ENCODE data around the gene ACOXL. TPM values are rescaled to one million over a fixed set of nuclear protein-coding genes. Genes with fewer than 3 reads are reported as not detected.

Gene ACOXL
- total RNA-seq, 2 donors from 2014 or later = 11.7 to 12.3 TPM

- no peak for DNase-seq
- Mint-ChIP-seq H3K4me1 (peaks cover 17% of the 10 kb centered on the region), H3K36me3 (ENCODE audit: low read depth) (peaks cover 14% of the 10 kb centered on the region), H3K27me3 (ENCODE audit: insufficient read depth) (peaks cover 2% of the 10 kb centered on the region), H3K4me3 (no peak overlapping the region), H3K27ac (no peak overlapping the region), H3K9me3 (peaks cover 22% of the 10 kb centered on the region)
- H3K9ac ChIP-seq (ENCODE audit: extremely low read depth, low read length, poor library complexity, severe bottlenecking) = no peak overlapping the region
- no peaks in the 10 kb centered on the region for H3K36me3 ChIP-seq (ENCODE audit: control insufficient read depth, insufficient read depth, low read length)
- H3K27me3 ChIP-seq (ENCODE audit: control insufficient read depth, insufficient read depth, low read length, poor library complexity, severe bottlenecking) = no peaks in the 10 kb centered on the region
- H3K27ac ChIP-seq (ENCODE audit: low read depth, low read length) = no peak overlapping the region
- peak; percentile 83 for TF ChIP-seq CTCF (conservative IDR thresholded peaks at IDR 0.05)
- 73% methylated on average over 4 of the region's 4 CpGs; no CpG with 5 or more reads in 1 of the 2 experiments for WGBS, 2 experiments (ENCODE audit: insufficient coverage in 1 of 2, insufficient read length in 1 of 2)
- peaks cover 5% of the 10 kb centered on the region for H3K4me1 ChIP-seq (ENCODE audit: control insufficient read depth, insufficient read depth, low read length)
- no peak overlapping the region for H3K4me3 ChIP-seq (ENCODE audit: low read length)
- peaks cover 30% of the 10 kb centered on the region for H3K9me3 ChIP-seq (ENCODE audit: control insufficient read depth, low read length)
Measured at GRCh38 chr2:110755491-110756078, 23.2 kb downstream of the ACOXL start.

- Mint-ChIP-seq H3K4me3 (no peak overlapping the region), H3K36me3 (ENCODE audit: low read depth) (peaks cover 28% of the 10 kb centered on the region), H3K4me1 (peaks cover 5% of the 10 kb centered on the region), H3K9me3 (peaks cover 40% of the 10 kb centered on the region), H3K27me3 (ENCODE audit: insufficient read depth) (peaks cover 8% of the 10 kb centered on the region), H3K27ac (no peak overlapping the region)
- 96 to 100% methylated on average over 1 to 2 of the region's 2 CpGs for WGBS, 2 experiments (ENCODE audit: insufficient coverage in 1 of 2, insufficient read length in 1 of 2)
- Histone ChIP-seq H3K4me1 (ENCODE audit: control insufficient read depth, insufficient read depth, low read length) (no peaks in the 10 kb centered on the region), H3K9ac (ENCODE audit: extremely low read depth, low read length, poor library complexity, severe bottlenecking) (no peak overlapping the region), H3K27ac (ENCODE audit: low read depth, low read length) (no peak overlapping the region), H3K36me3 (ENCODE audit: control insufficient read depth, insufficient read depth, low read length) (no peaks in the 10 kb centered on the region), H3K4me3 (ENCODE audit: low read length) (no peak overlapping the region), H3K9me3 (ENCODE audit: control insufficient read depth, low read length) (peaks cover 34% of the 10 kb centered on the region), H3K27me3 (ENCODE audit: control insufficient read depth, insufficient read depth, low read length, poor library complexity, severe bottlenecking) (no peaks in the 10 kb centered on the region)
- TF ChIP-seq CTCF (conservative IDR thresholded peaks at IDR 0.05) = no peak
- no peak for DNase-seq
Measured at GRCh38 chr2:110759411-110759810, 27.0 kb downstream of the ACOXL start.

GRCh38 chr2:110764931-110765330, 32.6 kb downstream of the ACOXL start:
- TF ChIP-seq CTCF (conservative IDR thresholded peaks at IDR 0.05) = no peak
- no peak overlapping the region for H3K27ac Mint-ChIP-seq
- H3K9ac ChIP-seq (ENCODE audit: extremely low read depth, low read length, poor library complexity, severe bottlenecking) = no peak overlapping the region
- WGBS, 2 experiments (ENCODE audit: insufficient coverage in 1 of 2, insufficient read length in 1 of 2) = 100% methylated on average over 1 of the region's 1 CpG; no CpG with 5 or more reads in 1 of the 2 experiments
- H3K4me1 ChIP-seq (ENCODE audit: control insufficient read depth, insufficient read depth, low read length) = no peaks in the 10 kb centered on the region
- H3K27ac ChIP-seq (ENCODE audit: low read depth, low read length) = no peak overlapping the region
- DNase-seq = no peak
- H3K4me3 ChIP-seq (ENCODE audit: low read length) = no peak overlapping the region
- H3K36me3 Mint-ChIP-seq (ENCODE audit: low read depth) = peaks cover 20% of the 10 kb centered on the region
- no peaks in the 10 kb centered on the region for H3K36me3 ChIP-seq (ENCODE audit: control insufficient read depth, insufficient read depth, low read length)
- H3K27me3 Mint-ChIP-seq (ENCODE audit: insufficient read depth) = peaks cover 29% of the 10 kb centered on the region
- no peak overlapping the region for H3K4me3 Mint-ChIP-seq
- H3K9me3 ChIP-seq (ENCODE audit: control insufficient read depth, low read length) = peaks cover 34% of the 10 kb centered on the region
- H3K9me3 Mint-ChIP-seq = peaks cover 42% of the 10 kb centered on the region
- peaks cover 21% of the 10 kb centered on the region for H3K4me1 Mint-ChIP-seq
- peaks cover 26% of the 10 kb centered on the region for H3K27me3 ChIP-seq (ENCODE audit: control insufficient read depth, insufficient read depth, low read length, poor library complexity, severe bottlenecking)
